PFSK-1 (cell line): ENCODE results near the gene NADK2.

Experiments
- FOXP2 ChIP-seq: optimal IDR thresholded peaks from 2 replicates; pipeline ENCODE3; 2011; ENCODE audit warnings: borderline replicate concordance, control low read depth, inconsistent platforms; ENCODE audit not compliant: insufficient read depth; ENCODE audit errors: extremely low read length, extremely low read depth
- POLR2AphosphoS5 ChIP-seq: IDR thresholded peaks from 2 replicates; pipeline ENCODE4 v1.6.1; 2012; ENCODE audit warnings: low read depth, mild to moderate bottlenecking, control low read depth, low read length, moderate library complexity
- SIN3A ChIP-seq: IDR thresholded peaks from 2 replicates; pipeline ENCODE4 v1.6.1; 2012; ENCODE audit warnings: mild to moderate bottlenecking, low read length, moderate library complexity, borderline replicate concordance; ENCODE audit not compliant: insufficient read depth
- TAF1 ChIP-seq: IDR thresholded peaks from 2 replicates; pipeline ENCODE4 v1.6.1; 2012; ENCODE audit warnings: low read length, control low read depth, borderline replicate concordance; ENCODE audit not compliant: insufficient read depth
- TF ChIP-seq, protein P1 (sequence below), 2 experiments: IDR thresholded peaks; 2 replicates each; pipeline versions ENCODE4 v1.6.1 to v1.8.0; 2011 to 2012; ENCODE audit warnings: low read depth in 2 of 2, low read length in 2 of 2, control low read depth in 1 of 2, inconsistent platforms in 1 of 2, mild to moderate bottlenecking in 1 of 2, moderate library complexity in 1 of 2; ENCODE audit not compliant: insufficient read depth in 1 of 2

Gene NADK2

DNA sequence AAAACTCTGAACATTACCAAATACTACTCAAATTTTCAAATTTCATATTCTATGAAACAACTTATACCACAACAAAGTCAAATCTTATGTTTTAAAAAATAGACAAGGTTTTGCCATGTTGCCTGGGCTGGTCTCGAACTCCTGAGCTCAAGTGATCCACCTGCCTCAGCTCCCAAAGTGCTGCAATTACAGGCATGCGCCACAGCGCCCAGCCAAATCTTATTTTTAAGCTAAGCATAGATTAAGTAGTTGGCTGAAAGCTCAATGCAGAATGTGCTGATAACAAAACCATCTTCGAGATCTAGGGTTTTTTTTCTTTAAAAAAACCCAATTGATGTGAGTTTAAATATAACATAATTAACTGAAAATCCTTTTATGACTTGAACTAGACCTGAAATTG lies 96.4 kb downstream of the NADK2 start:
- TF ChIP-seq, protein P1, sequence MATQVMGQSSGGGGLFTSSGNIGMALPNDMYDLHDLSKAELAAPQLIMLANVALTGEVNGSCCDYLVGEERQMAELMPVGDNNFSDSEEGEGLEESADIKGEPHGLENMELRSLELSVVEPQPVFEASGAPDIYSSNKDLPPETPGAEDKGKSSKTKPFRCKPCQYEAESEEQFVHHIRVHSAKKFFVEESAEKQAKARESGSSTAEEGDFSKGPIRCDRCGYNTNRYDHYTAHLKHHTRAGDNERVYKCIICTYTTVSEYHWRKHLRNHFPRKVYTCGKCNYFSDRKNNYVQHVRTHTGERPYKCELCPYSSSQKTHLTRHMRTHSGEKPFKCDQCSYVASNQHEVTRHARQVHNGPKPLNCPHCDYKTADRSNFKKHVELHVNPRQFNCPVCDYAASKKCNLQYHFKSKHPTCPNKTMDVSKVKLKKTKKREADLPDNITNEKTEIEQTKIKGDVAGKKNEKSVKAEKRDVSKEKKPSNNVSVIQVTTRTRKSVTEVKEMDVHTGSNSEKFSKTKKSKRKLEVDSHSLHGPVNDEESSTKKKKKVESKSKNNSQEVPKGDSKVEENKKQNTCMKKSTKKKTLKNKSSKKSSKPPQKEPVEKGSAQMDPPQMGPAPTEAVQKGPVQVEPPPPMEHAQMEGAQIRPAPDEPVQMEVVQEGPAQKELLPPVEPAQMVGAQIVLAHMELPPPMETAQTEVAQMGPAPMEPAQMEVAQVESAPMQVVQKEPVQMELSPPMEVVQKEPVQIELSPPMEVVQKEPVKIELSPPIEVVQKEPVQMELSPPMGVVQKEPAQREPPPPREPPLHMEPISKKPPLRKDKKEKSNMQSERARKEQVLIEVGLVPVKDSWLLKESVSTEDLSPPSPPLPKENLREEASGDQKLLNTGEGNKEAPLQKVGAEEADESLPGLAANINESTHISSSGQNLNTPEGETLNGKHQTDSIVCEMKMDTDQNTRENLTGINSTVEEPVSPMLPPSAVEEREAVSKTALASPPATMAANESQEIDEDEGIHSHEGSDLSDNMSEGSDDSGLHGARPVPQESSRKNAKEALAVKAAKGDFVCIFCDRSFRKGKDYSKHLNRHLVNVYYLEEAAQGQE (IDR thresholded peaks at IDR 0.05; ENCODE audit: insufficient read depth in 1 of 2, low read depth in 2 of 2, low read length in 2 of 2): no peak
- TF ChIP-seq TAF1 (no peak), FOXP2 (no peak), POLR2AphosphoS5 (no peak), SIN3A (no peak)
